GM18520 (cell line): Measurements from ENCODE around the gene IQGAP2.
"Not testable (repeated sequence)": the region's sequence is repeated elsewhere in the genome, so short reads cannot be mapped to it uniquely, and the experiment has no call there.

ENCODE experiments used
- ATAC-seq: cut with Tn5 transposase; IDR thresholded peaks from one replicate; pipeline ENCODE4 v1.9.1; 2021; ENCODE audit not compliant: unreplicated experiment

IQGAP2 gene

DNA sequence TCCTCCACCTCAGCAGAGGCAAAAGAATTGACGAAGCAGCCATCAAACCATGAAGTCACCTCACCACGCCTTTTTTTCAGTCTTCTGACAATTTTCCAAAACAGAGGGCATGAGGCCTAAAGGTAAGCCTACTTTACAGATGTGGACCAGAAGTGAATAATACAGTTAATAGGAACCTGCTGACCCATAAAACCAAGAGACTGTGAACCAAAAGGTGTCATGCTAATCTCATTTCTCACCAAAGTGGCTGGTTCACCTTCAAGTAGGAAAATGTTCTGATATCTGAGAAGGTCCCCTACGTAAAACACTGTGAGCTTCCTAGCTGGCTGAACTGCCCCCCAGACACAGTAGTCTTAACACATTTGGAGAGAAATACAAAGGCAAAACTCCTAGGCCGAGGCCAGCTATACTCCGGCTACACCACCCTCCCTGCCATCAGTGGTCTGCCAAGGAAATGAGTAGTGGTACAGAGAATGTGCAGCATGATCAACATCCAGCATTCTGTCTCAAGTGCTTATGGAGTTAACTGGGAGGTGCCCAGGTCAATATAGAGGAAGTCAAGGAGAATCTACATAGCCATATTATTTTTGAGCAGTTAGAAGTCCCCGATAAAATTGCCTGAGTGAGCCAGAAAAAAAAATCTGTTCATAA is 239.4 kb downstream of the IQGAP2 start:
- no peak for ATAC-seq

DNA sequence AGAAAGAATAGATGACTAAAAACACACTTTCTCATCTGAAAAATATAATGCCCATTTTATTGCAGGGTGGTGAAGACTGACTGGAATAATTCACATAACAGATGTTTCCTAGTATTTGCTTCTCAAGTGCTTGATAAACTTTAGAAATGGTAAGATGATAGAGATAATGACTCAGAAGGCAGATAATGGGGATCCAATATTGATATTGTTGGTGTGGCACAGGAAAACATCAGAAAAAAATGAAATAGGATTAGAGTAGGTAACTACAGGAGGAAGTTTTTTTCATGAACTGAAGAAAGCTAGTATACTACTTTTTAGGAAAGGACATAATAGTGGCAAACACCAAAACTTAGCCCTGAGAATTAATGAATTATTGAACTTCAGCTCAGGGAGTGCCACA is 240.3 kb downstream of the IQGAP2 start:
- ATAC-seq, result no peak

DNA sequence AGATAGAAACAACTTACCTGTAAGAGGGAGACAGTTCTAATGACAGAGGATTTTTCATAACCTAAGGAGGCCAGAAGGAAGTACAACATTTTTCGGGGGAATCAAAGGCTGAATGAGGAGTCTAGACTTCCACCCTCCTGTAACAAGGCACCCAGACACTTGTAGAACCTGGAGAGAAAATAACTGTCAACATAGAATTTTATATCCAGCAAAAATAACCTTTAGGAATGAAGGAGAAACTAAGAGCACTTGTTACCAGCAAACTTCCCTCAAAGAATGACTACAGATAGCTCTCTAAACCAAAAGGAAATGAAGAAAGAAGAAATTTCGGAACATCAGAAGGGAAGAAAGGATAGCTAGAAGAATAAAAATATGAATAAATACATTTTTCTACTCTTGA is 246.1 kb downstream of the IQGAP2 start:
- ATAC-seq, result no peak

DNA sequence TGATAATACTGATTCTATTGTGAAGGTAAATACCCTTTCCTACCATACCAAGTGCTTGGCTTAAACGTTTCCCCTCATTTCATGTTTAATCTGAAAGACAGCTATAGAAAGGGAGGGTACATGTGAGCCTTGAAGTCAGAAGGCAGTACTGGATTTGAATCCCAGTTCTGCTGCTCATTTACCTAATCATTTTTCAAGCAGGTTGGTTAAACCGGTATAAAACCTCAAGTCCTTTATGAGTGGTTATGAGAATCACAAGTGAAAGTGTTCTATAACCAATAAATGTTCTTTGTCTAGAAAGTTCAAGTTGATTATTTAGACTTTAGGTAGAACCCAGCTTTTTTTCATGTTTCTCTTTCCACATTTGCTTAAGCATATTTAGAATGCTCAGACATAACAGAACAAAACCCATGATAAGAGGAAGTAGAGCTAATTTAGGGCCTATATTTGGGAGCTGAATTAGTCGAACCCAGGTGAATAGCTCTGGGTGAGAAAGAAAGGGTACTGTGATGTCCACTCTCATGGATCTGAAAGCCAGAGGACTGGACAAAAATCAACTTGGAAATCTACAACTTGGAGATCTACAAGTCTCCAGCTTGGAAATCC is 249.8 kb downstream of the IQGAP2 start:
- no peak for ATAC-seq

DNA sequence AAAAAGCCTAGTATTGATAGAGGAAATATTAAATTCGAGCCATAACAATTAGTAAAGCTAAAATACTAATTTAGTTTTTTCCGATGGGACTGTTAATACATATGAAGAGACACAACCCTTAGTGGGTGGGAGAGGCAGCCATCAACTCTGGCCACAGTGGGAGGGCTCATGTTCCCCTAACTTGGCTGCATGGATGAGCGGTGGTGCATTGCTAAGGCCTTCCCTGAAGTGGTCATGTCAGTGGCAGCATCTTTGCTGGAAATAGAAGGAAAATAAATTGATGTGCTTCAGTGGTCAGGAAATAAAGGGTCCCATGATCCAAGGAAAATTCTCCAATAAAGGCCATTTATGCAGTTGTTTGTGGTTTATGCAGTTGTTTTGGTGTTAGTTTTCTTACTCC is 254.0 kb downstream of the IQGAP2 start:
- ATAC-seq, result no peak

DNA sequence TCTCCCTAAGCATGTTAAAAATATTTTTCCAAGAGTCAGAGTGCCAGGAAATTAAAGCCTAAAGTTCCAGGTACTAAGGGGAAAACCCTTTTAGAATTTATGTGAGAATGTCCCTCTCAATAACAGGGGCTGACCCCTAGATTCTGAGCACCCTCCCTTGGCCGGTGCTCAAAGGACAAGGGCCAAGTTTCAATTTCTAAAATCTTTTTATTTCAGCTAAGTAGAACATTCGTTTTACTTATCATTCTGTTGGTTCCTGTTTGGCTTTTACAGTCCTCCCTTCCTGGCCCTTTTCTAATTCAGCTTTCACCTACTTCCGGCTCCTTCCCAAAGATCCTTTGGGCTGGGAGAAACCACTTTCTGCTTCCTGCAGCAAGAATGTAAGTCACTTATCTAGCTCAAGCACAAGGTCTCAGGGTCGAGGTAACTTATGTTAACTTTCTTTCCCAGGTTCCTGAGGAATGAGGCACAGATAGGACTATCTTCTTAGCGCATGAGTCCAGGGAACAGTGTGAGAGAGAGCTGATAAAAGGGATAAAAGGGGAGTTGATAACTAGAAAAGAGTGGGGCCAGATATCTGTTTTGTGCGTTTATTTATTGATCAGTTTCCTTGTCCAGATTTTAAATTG is 254.7 kb downstream of the IQGAP2 start:
- ATAC-seq, result no peak

DNA sequence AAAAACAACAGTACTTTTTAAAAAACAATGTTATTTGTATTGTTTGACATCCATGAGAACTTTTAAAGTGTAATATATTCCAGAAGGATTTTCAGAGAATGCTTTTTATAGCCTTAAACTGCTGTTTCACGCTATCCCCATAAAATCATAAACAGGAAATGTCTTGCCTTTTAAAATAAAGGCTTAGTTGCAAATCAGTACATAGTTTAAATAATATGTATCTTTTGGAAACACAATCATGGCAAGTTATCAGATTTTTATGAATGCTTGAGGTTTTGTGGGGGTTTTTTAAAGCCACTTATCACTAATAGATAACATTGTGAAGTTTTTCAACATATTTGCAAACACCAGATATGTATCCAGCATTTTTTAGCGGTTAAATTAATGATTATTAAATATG is 257.3 kb downstream of the IQGAP2 start:
- ATAC-seq, result no peak

DNA sequence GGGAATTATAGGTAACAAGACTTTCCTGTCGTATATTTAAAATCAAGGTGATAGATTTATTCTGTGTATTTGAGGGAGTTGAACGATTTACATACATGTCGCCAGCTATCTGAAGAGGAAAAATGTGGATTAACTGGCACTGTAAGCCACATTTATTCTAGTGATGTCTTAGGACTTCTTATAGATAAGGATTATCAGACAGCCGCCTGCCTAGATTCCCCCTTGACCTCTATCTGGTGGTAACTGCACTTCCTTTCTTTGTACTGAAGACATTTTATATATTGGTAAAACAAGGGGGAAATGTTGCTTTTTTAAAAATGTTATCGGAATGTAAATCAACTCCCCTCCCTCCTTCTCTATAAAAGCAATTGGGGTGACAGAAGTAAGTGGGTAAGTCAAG is 259.4 kb downstream of the IQGAP2 start:
- no peak for ATAC-seq

DNA sequence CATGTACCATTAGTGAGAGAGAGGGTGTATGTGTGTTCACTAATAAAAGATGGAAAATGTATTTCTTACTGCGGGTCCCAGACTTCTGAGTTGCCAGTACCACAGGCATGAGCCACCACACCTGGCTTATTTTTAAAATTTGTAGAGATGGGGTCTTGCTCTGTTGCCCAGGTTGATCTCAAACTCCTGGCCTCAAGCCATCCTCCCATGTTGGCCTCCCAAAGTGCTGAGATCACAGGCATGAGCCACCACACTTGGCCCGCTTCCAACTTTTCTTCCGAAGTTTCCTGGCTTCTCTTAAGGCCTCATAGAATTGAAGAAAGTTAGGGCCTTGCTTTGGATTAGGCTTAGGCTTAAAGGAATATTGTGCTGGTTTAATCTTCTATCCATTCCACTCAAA is 260.5 kb downstream of the IQGAP2 start:
- ATAC-seq, result no peak

DNA sequence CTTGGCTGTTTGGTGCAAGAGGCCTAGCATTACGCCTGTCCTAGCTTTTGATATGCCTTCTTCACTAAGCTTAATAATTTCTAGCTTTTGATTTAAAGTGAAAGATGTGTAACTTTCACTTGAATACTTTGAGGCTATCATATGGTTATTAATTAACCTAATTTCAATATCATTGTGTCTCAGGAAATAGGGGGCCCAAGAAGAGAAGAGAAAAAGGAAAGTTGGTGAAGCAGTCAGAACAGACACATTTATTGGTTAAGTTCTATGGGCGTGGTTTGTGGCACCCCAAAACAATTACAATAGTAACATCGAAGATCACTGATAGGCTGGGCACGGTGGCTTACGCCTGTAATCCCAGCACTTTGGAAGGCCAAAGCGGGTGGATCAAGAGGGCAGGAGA is 261.0 kb downstream of the IQGAP2 start:
- ATAC-seq, result no peak

DNA sequence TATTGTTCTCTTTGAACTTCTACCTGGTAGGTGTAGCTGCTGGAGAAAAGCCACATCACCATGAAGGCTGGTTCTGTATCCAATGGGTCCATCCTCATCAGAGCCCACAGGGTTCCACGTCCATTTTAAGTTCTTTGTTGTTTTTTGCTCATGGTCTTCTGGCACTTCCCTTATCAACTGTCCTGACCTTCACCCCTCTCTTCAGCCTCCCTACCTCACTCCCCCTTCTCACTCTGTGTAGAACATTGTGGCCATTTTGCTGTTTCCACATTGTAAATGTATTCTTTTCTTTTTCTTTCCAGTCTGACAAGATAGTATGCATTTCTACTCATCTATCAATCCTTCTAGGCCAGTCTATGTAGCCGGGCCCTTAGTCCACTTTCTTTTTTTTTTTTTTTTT is 264.4 kb downstream of the IQGAP2 start:
- ATAC-seq, result no peak

DNA sequence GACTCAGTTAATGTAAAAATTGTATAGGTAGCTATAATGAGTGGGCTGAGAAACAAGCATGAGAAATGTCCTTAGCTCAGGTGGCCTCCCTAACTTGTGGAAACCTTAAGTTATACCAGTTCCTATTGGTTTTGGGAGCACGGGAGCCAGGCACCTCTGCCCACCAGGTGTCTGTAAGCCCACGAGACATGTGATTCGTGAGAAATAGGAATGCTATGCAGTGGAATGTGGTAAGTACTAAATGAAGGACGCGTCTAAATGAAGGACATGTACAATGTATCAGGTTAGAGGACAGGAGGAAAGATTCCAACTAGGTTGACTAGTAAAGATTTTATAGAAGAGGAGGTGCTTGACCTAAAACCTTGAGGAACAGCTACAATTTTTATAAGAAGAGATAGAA is 266.2 kb downstream of the IQGAP2 start:
- ATAC-seq, result no peak

DNA sequence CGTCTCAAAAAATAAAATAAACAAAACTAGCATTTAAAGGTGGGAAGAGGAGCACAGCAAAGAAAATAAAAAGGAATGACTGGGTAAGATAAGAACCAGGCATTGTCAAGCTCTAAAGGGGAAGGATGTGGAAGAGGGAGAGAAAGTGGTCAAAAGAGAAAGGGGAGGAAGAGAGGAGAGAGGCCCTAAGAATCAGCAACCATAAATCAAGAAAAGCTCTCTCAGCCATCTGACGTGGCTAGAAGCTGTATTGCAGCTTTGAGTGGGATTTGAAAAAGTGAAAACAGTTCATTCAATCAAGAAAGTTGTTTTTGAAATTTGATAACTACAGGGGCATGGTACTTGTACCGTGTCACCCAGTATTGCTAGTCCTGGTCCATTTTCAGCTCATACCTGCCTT is 267.4 kb downstream of the IQGAP2 start:
- no peak for ATAC-seq

DNA sequence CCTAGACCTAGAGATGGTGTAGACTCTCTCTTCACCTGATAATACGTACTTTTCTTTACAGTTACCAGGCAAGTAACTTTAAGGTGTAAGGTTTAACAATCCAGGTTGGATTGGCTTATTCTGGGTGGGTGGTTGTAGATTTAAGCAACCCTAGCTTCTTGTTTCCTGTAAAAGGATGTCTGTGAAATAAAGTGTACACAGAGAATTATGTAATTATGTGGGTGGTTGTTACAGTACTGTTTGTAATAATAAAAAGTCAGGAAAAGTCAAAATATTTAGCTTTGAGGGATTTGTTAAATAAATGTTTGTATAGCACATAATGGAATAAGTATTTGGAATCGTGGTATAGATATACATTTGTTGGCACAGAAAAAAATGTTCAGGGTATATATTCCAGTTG is 269.2 kb downstream of the IQGAP2 start:
- no peak for ATAC-seq

DNA sequence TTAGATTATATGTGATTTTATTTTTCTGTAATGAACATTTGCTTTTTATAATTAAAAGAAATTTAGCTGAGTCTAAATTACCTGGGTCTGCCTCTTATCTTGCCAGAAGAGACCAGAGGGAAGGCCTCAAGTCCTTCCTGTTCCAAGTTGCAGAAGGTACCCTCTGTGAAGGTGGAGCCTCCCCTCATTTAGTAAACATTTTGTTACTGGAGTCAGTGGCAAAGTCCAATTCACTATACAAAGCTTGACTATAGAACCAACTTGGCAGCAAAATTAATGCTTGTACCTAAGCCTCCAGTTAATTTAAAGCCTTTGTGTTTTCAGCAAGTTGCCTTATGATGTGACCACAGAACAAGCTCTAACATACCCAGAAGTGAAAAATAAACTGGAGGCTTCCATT is 270.0 kb downstream of the IQGAP2 start:
- no peak for ATAC-seq

DNA sequence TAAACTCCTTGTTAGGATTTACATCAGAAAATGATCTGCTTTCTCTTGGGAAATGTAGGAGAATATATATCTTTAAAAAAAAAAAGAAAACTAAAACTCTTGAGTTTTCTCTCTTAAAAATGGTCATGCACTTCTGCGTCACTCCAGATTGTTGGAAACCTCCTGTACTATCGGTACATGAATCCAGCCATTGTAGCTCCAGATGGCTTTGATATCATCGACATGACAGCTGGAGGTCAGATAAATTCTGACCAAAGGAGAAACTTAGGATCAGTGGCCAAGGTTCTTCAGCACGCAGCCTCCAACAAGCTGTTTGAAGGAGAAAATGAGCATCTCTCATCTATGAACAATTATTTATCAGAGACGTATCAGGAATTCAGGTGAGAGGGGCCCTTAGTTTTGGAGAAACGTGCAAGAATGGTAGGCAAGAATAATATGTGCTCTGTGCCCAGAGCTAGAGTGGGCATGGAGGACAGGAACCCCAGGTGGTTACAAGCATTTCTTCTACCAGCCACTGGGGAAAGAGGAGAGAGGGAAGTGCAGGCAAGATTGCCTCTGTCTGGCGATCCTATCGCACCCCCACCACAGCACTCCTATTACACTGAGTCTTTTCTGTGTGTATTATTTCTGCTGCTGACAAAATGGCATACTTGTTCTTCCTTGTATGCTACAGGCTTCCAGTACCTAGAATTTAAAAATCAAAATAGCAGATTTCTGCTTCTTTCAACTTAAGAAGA is 271.4 kb downstream of the IQGAP2 start:
- no peak for ATAC-seq

DNA sequence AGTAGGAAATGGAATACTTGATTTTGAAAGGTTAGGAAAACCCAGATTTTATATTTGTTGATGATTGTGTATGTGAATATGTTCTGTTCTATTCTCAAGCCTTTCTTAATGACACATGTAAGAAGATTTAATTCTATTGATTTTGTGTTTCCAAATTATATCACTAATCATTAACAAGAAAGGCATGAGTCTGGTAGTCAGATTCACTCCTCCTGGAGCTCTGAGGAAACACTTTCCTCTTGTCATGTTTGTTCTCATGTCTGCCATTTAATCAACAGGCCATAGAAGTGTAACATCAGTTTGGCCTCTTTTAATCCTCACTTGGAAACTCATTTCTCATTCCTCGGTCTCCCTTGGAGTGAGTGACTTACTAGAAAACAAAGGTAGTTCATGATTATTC is 272.3 kb downstream of the IQGAP2 start:
- no peak for ATAC-seq

DNA sequence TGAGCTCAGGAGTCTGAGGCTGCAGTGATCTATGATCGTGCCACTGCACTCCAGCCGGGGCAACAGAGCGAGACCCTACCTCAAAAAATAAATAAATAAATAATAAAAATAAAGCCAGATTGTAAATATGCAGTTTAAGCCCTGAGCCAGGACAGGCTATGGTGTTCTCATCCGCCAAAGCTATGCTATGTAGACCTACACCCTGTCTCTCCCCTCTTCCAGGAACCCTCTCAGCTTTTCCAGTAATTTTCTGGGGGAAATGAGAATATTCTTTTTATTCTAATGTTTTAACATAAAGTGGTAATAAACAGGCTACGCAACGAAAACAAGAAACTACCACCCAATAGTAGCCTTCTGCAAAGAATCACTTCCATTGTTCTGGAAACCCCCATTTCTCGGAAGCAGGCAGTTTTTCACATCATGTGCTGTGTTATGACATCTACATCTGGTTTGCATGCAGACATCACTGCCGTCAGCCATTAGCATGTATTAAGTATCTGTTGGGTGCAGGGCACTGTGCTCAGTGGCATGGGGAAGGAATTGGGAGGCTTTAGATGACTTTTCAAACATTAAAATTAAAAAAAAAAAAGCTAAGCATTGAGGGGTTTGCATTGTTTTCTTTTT is 274.9 kb downstream of the IQGAP2 start:
- no peak for ATAC-seq

DNA sequence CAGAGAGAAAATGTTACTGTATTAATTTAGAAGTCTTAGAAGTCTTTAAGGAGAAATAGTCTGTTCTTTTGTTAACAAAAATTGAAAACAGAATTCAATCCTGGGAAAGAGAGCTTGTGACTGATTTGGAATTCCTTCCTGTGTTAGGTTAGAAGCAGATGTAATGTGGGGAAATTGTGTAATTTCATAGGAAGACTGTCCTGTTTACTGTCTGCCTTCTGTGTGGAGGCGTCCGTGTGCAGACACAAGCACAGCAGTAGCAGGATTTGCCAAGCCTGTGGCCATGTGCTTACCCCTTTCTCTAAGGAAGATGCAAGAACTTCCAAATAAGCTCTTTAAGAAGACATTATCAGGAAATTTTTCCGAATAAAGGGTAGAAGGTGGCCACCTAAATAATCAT is 276.1 kb downstream of the IQGAP2 start:
- ATAC-seq, result no peak

DNA sequence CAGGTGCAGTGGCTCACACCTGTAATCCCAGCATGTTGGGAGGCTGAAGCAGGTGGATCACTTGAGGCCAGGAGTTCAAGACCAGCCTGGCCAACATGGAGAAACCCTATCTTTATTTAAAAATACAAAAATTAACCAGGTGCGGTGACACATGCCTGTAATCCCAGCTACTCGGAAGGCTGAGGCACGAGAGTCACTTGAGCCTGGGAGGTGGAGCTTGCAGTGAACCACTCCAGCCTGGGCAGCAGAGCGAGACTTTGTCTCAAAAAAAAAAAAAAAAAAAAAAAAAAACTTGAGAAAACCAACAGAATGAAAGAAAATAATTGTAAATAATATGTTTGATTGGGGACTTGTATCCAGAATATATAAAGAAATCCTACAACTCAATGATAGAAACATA is 277.7 kb downstream of the IQGAP2 start:
- ATAC-seq, result not testable (repeated sequence)

DNA sequence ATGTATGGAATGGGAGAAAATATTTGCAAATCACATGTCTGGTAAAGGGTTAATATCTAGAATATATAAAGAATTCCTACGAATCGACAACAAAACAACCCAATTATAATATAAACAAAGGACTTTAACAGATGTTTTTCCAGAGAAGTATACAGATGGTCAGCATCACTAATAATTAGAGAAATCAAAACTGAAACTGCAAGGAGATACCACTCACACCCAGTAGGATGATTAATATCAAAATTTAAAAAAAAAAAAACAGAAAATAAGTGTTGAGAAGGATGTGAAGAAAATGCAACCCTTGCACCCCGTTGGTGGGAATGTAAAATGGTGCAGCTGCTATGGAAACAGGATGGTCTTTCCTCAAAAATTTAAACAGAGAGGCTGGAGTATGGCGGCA is 278.2 kb downstream of the IQGAP2 start:
- no peak for ATAC-seq

DNA sequence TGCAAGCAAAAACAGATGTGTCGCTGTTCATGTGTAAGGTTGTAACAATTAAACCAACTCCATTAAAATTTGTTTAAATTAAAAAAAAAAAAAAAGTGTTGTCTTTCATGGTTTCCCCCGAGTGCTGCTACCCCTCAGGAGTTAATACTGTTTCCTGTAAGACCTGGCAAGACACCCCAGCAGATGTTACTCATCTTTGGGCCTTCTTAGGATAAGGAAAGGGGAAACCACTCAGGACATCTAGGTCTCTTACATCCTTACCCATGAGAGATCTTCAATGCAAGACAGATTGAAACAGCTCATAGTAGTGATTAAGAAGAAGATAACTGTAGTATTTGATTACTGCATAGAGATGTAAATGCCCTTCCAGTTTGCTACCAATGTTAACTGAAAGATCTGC is 279.3 kb downstream of the IQGAP2 start:
- no peak for ATAC-seq
